Right forelimb (tissue), 1 donor: ENCODE data around the gene DAB2.

Experiments used
- DNase-seq: peaks from one replicate; pipeline ENCODE4 v3.0.0-alpha.2; 2018

The DAB2 gene

GRCh38 chr5:39331861-39332381 lies 92.9 kb downstream of the DAB2 start:
- DNase-seq, result peak; percentile 47

GRCh38 chr5:39328731-39329130 lies 96.0 kb downstream of the DAB2 start:
- no peak for DNase-seq

- no peak for DNase-seq
Measured at GRCh38 chr5:39323542-39323941, 101.2 kb downstream of the DAB2 start.
